ENCODE results near the gene CTXN1. TPM values are rescaled to one million over a fixed set of nuclear protein-coding genes. Genes with fewer than 3 reads are reported as not detected.
"Not testable (repeated sequence)": the region's sequence is repeated elsewhere in the genome, so short reads cannot be mapped to it uniquely, and the experiment has no call there.

Gene CTXN1
- total and polyA plus RNA-seq, 8 donors: 4.2 to 13.3 (median 8.6) TPM

DNA sequence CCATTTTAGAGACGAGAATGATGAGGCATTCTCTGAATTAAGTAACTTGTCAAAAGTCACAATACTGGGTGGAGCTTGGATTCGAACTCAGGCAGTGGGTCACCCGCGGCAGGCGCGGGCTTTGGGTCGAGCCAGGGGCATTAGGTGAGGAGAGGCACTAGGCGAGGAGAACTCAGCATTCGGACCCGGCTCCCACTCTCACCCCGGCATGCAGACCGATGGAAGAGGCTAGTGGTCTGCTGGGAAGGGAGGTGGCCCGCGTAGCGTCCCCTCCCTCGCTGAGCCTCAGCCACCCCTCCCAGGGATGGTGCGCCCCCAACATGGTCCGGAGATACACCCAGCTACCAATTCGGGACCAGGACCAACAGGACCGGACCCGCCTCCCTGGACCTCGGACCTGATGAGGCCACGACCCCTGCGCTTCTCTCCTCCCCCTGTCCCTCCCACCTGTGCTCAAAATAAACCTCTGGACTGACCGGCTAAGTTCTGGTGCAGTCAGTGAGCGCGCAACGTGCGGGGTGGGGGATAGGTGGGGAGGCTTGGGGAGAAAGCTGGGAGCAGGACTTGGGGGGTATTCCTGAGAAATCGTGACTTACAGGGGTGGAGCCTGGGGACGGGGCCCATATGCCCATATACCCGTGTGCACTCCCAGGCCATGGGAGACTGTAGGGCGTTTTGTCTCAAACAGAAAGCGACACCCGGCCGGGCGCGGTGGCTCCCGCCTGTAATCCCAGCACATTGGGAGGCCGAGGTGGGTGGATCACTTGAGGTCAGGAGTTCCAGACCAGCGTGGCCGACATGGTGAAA lies 7.1 kb downstream of the CTXN1 start:
- TF ChIP-seq, protein P1, sequence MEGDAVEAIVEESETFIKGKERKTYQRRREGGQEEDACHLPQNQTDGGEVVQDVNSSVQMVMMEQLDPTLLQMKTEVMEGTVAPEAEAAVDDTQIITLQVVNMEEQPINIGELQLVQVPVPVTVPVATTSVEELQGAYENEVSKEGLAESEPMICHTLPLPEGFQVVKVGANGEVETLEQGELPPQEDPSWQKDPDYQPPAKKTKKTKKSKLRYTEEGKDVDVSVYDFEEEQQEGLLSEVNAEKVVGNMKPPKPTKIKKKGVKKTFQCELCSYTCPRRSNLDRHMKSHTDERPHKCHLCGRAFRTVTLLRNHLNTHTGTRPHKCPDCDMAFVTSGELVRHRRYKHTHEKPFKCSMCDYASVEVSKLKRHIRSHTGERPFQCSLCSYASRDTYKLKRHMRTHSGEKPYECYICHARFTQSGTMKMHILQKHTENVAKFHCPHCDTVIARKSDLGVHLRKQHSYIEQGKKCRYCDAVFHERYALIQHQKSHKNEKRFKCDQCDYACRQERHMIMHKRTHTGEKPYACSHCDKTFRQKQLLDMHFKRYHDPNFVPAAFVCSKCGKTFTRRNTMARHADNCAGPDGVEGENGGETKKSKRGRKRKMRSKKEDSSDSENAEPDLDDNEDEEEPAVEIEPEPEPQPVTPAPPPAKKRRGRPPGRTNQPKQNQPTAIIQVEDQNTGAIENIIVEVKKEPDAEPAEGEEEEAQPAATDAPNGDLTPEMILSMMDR (IDR thresholded peaks at IDR 0.05): no peak
- H3K9me3 ChIP-seq: no peaks in the 10 kb centered on the region
- peaks cover 27 to 60% of the 10 kb centered on the region in 2 donors for H3K4me1 ChIP-seq
- H3K36me3 ChIP-seq: peaks cover 0 to 22% of the 10 kb centered on the region in 2 donors
- intact Hi-C loops (cut with DNase I): no loop called here
- no peak overlapping the region for H3K4me3 ChIP-seq
- ATAC-seq: no peak
- peak in 1 of 4 donors; percentile 73 for DNase-seq
- H3K27ac ChIP-seq: no peak overlapping the region
- H3K27me3 ChIP-seq: peaks cover 42 to 59% of the 10 kb centered on the region in 2 donors

DNA sequence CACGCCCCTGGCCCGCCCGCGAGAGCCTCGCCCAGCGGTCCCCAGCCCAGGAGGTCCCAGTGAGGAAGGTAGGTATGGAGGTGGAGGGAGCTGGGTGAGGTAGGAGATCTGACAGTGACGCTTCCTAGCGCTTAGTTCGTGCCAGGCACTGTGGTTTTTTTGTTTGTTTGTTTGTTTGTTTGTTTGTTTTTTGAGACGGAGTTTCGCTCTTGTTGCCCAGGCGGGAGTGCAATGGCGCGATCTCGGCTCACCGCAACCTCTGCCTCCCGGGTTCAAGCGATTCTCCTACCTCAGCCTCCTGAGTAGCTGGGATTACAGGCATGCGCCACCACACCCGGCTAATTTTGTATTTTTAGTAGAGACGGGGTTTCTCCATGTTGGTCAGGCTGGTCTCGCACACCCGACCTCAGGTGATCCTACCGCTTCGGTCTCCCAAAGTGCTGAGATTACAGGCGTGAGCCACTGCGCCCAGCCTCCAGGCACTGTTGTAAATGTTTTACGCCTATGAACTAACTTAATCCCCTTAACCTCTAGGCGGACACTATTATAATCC lies 7.8 kb downstream of the CTXN1 start:
- DNase-seq; intact Hi-C loops (cut with DNase I): not testable (repeated sequence)

DNA sequence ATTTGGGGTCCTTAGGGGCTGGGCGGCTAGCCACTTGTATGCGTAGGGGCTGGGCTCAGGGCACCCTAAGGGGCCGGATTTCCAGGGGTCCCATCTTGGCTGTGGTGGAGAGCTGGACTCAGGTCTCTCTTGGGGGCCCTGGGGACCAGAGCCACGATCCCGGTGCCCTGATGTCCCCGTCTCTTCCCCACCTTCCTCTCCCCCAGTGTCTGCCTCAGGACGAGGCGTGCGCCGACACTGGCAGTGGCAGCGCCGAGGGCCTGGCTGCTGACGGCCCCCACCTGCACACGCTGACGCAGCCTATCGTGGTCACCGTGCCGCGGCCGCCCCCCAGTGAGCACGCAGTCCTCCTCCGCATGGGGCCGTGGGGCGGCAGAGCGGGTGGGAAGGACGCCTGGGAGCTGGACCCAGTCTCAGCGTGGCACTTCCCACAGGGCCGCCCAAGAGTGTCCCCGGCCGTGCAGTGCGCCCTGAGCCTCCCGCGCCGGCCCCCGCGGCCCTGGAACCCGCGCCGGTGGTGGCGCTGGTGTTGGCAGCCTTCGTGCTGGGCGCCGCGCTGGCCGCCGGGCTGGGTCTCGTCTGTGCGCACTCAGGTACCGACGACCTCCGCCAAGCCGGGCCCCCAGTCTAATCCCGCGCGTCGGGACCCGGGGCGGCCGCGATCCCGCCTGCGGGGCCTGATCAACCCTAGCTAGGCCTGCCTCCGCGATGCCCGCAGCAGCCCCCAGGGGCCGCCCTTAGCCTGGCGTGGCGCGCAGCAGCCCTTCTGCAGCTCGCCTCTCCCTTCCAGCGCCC lies 8.5 kb downstream of the CTXN1 start:
- peak overlapping the region in 1 of 2 donors; percentile 33 for H3K4me3 ChIP-seq
- intact Hi-C loops (cut with DNase I): no loop called here
- H3K4me1 ChIP-seq: peaks cover 27 to 60% of the 10 kb centered on the region in 2 donors
- no peaks in the 10 kb centered on the region for H3K9me3 ChIP-seq
- no peak overlapping the region for H3K27ac ChIP-seq
- ATAC-seq: no peak
- H3K36me3 ChIP-seq: peaks cover 0 to 25% of the 10 kb centered on the region in 2 donors
- TF ChIP-seq, protein P1 (IDR thresholded peaks at IDR 0.05): peak; percentile 32 to 53
- peak in 2 of 4 donors; percentile 58 to 85 for DNase-seq
- H3K27me3 ChIP-seq: peaks cover 42 to 62% of the 10 kb centered on the region in 2 donors

More for the DNA sequence above, 7.8 kb downstream of the CTXN1 start:
- Histone ChIP-seq H3K4me3 (peak overlapping the region in 1 of 2 donors; percentile 33), H3K27me3 (peaks cover 42 to 62% of the 10 kb centered on the region in 2 donors), H3K36me3 (peaks cover 0 to 25% of the 10 kb centered on the region in 2 donors), H3K4me1 (peaks cover 27 to 60% of the 10 kb centered on the region in 2 donors)
- H3K27ac ChIP-seq, ATAC-seq, H3K9me3 ChIP-seq: not testable (repeated sequence)

DNA sequence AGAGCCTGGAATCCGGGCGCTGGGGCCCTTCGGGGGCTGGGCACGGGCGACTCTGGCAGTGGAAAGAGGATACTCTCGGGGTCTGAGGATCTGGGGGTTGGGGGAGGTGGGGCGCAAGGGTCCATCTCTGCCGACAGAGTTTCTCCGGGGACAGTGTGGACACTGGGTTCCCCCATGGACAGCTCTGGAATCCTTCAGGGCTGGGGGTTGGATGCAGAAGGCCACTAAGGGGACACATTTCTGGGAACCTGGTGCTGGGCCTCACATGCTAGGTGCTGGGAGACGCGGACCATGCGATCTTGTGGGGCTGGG lies 9.0 kb downstream of the CTXN1 start:
- peaks cover 0 to 25% of the 10 kb centered on the region in 2 donors for H3K36me3 ChIP-seq
- no peak for DNase-seq
- intact Hi-C loops (cut with DNase I): no loop called here
- H3K4me1 ChIP-seq: peaks cover 27 to 56% of the 10 kb centered on the region in 2 donors
- no peak overlapping the region for H3K27ac ChIP-seq
- ATAC-seq: no peak
- H3K9me3 ChIP-seq: no peaks in the 10 kb centered on the region
- peak overlapping the region; percentile 15 to 33 for H3K4me3 ChIP-seq
- TF ChIP-seq, protein P1 (IDR thresholded peaks at IDR 0.05): no peak
- H3K27me3 ChIP-seq: peaks cover 42 to 62% of the 10 kb centered on the region in 2 donors

DNA sequence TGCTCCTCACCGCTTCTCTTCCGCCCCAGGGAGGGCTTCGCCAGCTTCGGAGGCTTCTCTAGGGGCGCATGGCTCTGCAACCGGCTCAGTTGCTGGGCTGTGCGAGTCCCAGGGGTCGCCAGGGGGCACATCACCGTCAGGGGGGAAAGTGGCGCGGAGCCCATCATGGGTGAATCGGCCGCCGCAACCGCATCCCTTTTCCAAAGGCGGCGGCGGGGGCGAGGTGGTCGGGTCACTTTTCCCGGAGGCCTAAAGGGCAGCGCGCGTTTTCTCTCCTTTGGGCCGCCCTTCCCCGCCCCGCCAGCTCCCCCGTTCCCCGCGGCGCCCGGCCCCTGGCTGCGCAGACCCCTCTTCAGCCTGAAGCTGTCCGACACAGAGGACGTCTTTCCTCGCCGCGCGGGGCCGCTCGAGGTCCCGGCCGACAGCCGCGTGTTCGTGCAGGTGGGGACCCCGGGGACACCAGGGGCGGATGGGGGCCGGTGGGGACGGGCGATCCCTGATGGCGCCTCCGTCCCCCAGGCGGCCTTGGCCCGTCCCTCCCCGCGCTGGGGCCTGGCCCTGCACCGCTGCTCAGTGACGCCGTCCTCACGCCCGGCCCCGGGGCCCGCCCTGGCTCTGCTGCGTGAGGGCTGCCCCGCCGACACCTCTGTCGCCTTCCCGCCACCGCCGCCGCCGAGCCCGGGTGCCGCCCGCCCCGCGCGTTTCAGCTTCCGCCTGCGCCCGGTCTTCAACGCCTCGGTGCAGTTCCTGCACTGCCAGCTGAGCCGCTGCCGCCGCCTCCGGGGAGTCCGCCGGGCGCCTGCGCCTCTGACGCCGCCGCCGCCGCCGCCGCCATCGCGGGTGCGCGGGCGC lies 9.6 kb downstream of the CTXN1 start:
- peaks cover 22 to 50% of the 10 kb centered on the region in 2 donors for H3K4me1 ChIP-seq
- peaks cover 0 to 26% of the 10 kb centered on the region in 2 donors for H3K36me3 ChIP-seq
- no peaks in the 10 kb centered on the region for H3K9me3 ChIP-seq
- no peak for ATAC-seq
- intact Hi-C loops (cut with DNase I): no loop called here
- DNase-seq: peak in 1 of 4 donors; percentile 87
- no peak overlapping the region for H3K27ac ChIP-seq
- H3K27me3 ChIP-seq: peaks cover 42 to 62% of the 10 kb centered on the region in 2 donors
- TF ChIP-seq, protein P1 (IDR thresholded peaks at IDR 0.05): no peak
- H3K4me3 ChIP-seq: peak overlapping the region; percentile 15 to 33

Measured in left lung (tissue), 10 donors.